IPS DF 19.7 (cell line): ENCODE measurements around the gene BMPR1B.
"Not testable (repeated sequence)": the region's sequence is repeated elsewhere in the genome, so short reads cannot be mapped to it uniquely, and the experiment has no call there.

ENCODE experiments used
- DNase-seq: peaks from one replicate; pipeline ENCODE4 v3.0.0-alpha.2; 2013; ENCODE audit warnings: low read depth, low spot score

Gene BMPR1B

DNA sequence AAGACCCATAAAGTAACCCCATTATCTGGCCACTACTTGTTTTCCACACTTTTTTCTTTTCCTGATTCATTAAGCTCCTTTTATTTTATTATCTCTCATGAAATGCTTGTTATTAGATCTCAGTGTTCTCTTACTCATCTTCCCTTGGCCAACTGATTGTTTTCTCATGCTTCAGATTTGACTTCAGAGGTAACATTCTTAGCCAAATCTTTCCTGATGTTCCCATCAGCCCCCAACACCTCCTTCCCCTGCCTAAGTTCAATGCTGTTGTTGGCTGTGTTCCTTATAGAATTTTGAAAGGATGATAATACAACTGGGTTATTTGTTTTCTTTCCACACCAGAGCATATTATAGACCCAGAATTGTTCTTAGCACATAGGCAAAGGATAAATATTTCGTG, 75.6 kb downstream of the BMPR1B start:
- DNase-seq: no peak

DNA sequence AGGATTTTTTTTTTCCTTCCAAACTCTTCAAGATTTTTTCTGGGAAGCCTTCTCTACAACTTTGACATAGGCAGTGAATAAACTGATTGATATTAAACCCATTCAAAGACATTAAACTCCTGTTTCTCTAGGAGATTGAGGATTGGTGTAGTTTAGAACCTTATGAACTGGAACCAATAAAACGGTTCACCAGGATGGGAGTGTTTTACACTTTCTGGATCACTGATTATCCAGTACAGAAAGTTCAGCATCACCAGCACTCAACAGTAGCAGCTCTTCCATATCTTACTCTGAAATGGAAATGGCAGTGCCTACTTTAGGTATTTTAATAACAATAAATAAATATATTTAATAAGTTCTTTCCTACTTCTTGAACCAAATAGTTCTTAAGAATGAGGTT, 76.7 kb downstream of the BMPR1B start:
- DNase-seq: no peak

DNA sequence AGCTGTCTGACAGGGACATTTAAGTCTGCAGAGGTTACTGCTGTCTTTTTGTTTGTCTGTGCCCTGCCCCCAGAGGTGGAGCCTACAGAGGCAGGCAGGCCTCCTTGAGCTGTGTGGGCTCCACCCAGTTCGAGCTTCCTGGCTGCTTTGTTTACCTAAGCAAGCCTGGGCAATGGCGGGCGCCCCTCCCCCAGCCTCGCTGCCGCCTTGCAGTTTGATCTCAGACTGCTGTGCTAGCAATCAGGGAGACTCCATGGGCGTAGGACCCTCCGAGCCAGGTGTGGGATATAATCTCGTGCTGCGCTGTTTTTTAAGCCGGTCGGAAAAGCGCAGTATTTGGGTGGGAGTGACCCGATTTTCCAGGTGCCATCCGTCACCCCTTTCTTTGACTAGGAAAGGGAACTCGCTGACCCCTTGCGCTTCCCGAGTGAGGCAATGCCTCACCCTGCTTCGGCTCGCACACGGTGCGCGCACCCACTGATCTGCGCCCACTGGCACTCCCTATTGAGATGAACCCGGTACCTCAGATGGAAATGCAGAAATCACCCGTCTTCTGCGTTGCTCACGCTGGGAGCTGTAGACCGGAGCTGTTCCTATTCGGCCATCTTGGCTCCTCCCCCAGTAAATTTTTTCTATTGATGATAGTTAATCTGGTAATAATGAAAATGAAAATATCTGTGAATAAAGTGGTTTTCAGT, 83.6 kb downstream of the BMPR1B start:
- DNase-seq: not testable (repeated sequence)

GRCh38 chr4:94841864-94842221, 84.1 kb downstream of the BMPR1B start:
- DNase-seq: no peak

DNA sequence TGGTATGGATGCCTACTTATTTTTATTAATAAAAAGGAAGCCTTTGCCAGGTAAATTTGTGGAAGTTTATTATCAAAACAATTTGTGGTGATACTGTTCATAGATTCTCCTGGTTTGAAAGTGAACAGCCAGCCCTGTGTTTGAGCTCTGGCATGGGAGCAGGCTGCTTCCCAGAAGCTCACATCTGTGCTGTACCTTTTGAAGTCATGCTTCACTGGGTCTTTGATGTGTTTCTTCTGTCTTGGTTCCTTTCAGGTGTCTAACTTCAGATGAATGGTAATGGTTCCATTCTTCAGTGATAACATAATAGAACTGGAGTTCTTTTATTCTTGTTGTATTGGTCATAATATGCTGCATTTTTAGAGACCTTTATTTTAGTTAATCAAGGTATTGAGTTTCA, 85.5 kb downstream of the BMPR1B start:
- no peak for DNase-seq

GRCh38 chr4:94848326-94848725, 90.6 kb downstream of the BMPR1B start:
- no peak for DNase-seq

GRCh38 chr4:94849901-94850300, 92.1 kb downstream of the BMPR1B start:
- no peak for DNase-seq

DNA sequence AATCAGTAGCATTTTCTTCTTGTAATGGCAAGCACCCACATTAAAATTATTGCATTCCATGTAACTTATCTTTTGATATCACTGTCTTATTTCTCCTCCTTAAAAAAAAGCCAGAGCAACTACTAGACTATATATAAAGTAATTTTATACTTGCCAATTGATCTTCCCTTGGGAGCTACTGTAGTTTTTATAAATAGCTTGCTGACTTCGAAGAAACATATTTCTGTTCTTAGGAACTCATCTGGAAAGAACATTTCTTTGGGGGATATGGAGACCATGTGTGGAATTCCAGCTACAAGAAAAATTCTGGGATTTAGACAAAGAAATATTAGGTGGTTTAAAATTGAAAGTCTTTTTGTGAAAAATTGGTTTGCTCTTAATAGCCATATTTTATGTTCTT, 94.9 kb downstream of the BMPR1B start:
- no peak for DNase-seq

- no peak for DNase-seq
Observed at GRCh38 chr4:94856030-94856429, 98.3 kb downstream of the BMPR1B start.

GRCh38 chr4:94870146-94870545, 112.4 kb downstream of the BMPR1B start:
- no peak for DNase-seq

DNA sequence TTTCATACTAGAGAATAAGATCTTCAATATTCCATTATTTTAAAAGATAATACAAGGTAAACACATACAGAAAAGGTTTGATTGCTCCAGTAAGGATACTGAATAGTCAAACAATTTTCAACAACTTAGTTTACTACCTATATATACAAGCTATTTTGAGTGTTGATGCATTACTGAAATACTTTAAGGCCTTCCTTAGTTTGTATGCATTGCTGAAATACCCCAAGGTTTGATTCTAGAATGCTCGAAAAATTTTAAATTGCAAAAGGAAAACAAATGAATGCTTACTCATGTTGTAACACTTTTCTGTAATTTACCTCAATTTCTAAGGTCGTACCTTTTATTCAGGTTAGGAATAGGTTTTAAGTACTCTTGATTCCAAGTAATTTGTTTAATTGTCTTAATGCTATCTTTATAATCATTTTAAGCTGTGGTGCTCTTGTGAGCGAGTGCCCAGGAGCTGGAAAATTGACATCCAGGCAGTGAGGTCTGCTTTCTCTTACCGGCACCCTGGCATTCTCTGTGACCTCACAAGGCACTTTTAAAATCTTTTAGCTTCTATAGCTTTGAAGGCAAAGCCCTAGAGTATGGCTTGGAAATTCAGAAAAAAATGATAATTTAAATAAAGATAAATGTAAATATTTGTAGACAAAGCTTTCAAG, 114.0 kb downstream of the BMPR1B start:
- no peak for DNase-seq

DNA sequence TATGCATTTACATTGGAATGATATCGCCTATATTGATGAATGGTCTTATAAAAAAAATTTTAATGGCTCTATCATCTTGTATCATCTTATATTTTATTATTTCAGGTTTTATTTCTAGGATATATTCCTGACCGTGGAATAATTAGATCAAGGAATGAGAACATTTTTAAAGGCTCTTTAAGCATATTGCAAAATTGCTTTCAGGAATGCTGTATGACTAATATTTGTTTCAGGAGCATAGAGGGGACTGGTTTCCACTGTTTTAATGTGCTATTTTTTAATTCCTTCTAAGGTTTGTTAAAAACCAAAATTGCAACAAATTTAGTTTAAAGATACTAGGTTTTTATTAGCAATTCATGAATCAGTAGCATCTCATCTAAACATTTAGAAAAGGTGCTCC, 120.2 kb downstream of the BMPR1B start:
- DNase-seq: no peak

DNA sequence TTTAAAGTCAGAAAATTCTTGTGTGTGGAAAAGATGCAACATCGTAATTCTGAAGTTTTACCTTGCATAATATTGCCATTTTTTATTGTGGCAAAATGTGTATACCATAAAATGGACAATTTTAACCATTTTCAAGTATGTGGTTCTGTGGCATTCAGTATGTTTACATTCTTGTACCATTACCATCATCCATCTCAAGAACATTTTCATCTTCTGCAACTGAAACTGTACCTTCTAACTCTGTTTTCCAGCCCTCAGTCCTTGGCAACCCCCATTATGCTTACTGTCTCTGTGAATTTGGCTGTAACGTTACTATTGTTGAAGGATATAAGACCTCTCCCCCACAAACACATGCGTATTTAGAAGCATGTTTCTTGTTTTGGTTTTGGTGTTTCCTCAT, 123.2 kb downstream of the BMPR1B start:
- no peak for DNase-seq

DNA sequence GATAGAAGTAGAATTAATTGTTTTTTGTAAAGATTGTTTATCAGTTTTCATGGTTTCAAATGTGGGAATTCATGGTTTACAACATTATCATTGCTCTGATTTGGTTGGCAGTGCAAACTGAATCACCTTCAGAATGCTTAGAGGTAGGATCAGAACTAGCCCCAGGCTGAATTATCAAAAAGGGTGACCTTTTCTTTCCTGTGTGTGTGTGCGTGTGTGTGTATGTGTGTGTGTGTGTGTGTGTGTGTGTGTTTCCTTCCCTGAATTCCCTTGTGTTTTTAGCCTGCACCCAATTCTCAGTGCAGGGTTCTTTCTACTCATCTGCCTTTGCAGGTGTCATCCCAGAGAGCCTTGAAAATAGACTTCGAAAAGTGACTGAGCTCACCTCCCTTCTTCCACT, 125.0 kb downstream of the BMPR1B start:
- no peak for DNase-seq

GRCh38 chr4:94887027-94887426, 129.3 kb downstream of the BMPR1B start:
- DNase-seq: no peak

GRCh38 chr4:94889523-94889922, 131.8 kb downstream of the BMPR1B start:
- no peak for DNase-seq

GRCh38 chr4:94889946-94890345, 132.2 kb downstream of the BMPR1B start:
- no peak for DNase-seq

- no peak for DNase-seq
Observed at GRCh38 chr4:94890579-94890978, 132.8 kb downstream of the BMPR1B start.

GRCh38 chr4:94892051-94892450, 134.3 kb downstream of the BMPR1B start:
- no peak for DNase-seq

GRCh38 chr4:94895081-94895480, 137.3 kb downstream of the BMPR1B start:
- no peak for DNase-seq

DNA sequence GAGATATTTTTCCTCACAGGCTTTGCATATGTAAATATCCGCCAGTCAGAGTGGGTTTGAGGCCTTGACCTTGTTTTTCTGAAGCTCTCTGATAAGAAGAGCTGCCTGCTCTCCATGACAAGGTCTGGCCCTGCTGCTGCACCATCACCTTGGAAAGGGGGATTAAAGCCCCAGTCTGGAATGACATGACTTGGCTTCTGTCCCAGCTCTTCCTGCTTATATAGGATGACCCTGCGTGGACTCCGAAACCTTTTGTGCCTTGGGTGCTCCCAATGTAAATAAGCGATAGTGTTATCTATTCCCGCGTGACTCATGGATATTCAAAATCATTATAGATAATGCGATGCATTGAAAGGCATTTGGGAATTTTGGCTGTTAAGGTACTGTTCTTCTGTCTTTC, 139.3 kb downstream of the BMPR1B start:
- no peak for DNase-seq

DNA sequence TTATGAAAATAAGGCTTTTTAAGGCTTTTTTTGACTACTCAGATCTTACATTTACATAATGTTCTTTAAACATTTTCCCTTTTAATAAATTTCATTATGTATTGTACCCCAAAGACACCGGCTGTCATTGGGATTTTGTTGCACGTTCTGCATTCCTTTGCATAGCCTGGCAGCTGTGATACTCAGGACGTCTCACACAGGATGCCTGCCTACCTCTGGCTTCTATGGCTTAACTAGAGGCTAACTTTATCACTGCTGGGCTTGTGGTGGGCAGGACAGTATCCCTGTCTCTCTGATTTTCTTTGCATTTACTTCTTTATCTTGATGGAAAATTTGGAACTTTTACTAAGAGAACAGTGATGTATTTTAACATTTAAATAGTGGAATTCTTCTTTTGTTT, 147.8 kb downstream of the BMPR1B start:
- DNase-seq: no peak

DNA sequence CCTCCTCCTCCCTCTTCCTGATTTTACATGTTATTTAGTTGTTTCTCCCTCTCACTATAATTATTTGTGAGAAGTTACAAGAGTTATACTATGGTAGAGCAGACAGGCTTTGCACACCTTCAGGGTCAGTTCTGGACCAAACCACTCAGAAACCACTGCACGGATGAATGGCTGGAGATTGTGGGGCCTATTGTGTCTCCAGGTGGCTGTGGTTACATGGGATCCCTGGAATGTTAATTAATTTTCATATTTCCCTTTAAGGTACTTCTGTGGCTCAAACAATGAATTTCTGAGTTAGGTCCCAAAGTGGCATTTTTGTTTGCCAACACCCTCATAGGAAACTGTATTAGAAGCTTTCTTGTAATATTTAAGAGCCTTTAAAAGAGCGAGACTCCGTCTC, 151.9 kb downstream of the BMPR1B start:
- no peak for DNase-seq

DNA sequence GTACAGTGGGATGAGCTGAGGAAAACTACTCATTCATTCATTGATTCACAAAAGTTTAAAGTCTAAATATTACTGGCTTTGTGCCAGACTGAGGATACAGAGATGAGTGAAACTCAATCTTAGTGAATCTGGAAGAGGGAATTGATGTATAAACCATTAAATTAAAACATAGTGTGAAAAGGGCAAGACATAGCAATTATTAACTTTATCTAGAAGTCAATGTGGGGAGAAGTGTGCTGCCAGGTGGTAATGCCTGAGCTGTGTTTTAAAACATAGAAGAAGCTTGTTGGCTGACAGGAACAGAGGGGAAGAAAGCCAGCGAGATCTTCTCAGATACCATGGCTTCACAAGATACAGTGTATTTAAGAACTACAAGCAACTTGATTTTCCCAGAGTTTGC, 153.4 kb downstream of the BMPR1B start:
- no peak for DNase-seq
